ENCODE data around the gene CCNB3.

The CCNB3 gene

DNA sequence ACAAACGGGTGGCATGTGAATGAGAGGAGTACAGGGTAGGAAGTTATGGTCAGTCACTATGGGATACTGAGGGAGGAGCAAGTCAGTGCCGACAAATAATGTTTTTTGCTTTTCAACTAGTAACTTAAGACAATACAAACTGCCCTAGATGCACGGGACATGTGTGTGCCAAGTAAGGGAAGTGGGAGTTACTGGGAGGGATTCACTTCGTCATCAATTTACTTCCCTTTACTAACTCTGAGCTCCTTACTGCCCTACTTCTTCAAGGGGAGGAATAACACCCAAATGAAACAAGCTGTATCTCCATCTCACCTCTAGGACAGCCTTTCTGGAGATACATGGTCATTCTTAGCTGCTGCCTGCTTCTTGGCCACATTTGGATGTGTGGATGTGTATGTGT is 168.4 kb downstream of the CCNB3 start:
- DNase-seq (ENCODE audit: extremely low read depth in 1 of 2, low read depth in 1 of 2) = no peak

- no peak for DNase-seq (ENCODE audit: extremely low read depth in 1 of 2, low read depth in 1 of 2)
These were observed 171.1 kb downstream of the CCNB3 start for GRCh38 chrX:50375481-50376267.

DNA sequence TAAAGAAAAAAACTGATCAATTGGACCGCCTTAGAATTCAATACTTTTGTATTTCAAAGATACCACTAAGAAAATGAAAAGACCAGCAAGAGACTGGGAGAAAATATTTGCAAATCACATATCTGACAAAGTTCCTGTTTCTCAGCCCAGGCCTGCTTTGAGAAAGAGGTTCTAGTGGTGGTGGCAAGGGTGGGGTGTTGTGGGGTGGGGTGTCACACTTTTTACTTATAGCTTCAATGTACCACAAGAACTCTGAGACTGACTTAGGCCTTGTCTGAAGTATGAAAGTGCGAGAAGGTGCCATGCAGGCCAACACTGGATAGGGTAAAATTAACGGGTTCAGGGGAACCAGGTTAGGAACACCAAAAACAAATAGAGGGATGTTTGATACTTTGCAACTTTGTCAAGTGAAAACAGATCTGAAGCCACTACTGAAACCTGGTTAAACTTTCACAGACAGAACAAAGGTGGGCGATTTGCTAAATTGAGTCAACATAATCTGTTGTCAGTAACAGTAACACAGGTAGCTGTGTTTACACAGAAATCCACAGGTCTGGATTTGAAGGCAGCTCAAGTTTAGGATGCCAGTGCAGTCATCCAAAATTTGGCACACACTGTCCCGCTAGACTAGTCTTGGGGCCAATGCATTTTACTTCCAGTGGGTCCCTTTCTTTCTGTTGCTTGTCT is 177.3 kb downstream of the CCNB3 start:
- DNase-seq (ENCODE audit: extremely low read depth in 1 of 2, low read depth in 1 of 2) = no peak

DNA sequence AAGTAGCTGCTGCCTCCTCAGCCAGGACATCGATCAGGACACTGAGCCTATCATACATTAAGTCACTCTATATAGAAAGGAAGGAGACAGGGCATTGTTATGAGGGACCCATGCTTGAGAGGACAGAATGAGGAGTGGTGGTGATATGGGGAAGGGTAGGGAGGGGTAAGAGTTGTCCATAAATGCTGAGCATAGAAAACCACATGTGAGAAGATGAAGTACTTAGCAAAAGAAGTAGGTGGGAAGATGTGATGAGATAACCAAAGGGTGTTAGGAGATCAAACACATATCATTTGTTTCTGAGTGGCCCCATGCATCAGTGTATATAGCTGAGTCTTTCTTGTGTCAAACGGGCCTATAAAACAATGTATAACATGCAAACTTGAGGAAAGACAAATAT is 182.0 kb downstream of the CCNB3 start:
- no peak for DNase-seq (ENCODE audit: extremely low read depth in 1 of 2, low read depth in 1 of 2)

GRCh38 chrX:50393902-50394301 is 189.3 kb downstream of the CCNB3 start:
- no peak for DNase-seq (ENCODE audit: extremely low read depth in 1 of 2, low read depth in 1 of 2)
